Endothelial cell of umbilical vein (primary cell): ENCODE measurements around the gene TMEM204. TPM values are rescaled to one million over a fixed set of nuclear protein-coding genes. Genes with fewer than 3 reads are reported as not detected.

Experiments used
- BruUV-seq: library from RNA; stranded (reverse); fragments of 400-500 nt; replicated peaks from 2 replicates; lab custom pipeline; 2021; lab: Mats Ljungman, UMichigan
- CTCF ChIA-PET: fragments of 300-600, 350-600 bp; sonication (Branson Sonifier 250); formaldehyde crosslinking; loops from one replicate; lab custom pipeline; 2021; ENCODE audit warnings: antibody characterized with exemption, inconsistent platforms; lab: Charles Lee
- POLR2A ChIA-PET: fragments of 300-600, 350-600 bp; sonication (Branson Sonifier 250); formaldehyde crosslinking; loops from one replicate; lab custom pipeline; 2021; ENCODE audit warnings: antibody characterized with exemption, inconsistent platforms; lab: Charles Lee
- DNase-seq: peaks from one replicate; pipeline ENCODE4 v3.0.0-alpha.2; 2011; ENCODE audit warnings: low read depth, low spot score
- FAIRE-seq: peaks from 2 replicates; lab custom pipeline; 2011; peaks lifted over from hg19 to GRCh38; lab: Jason Lieb, UNC
- H2AFZ ChIP-seq: 2 replicates; pipeline ENCODE4 v1.6.0; 2012; ENCODE audit warnings: low read depth, low read length, control low read depth, inconsistent platforms
- H3K27ac ChIP-seq: 2 replicates; pipeline ENCODE4 v1.5.1; 2011; ENCODE audit warnings: low read depth, mild to moderate bottlenecking, control low read depth, low read length, moderate library complexity; ENCODE audit not compliant: insufficient read depth
- H3K27me3 ChIP-seq, 2 experiments: 2 replicates each; pipeline versions ENCODE4 v1.6.0 to v1.6.1; 2011; ENCODE audit warnings: low read length in 2 of 2, mixed read lengths in 1 of 2; ENCODE audit not compliant: control insufficient read depth in 2 of 2, insufficient read depth in 2 of 2
- H3K36me3 ChIP-seq, 2 experiments: 2 replicates in 1 of 2; 3 replicates in 1 of 2; pipeline ENCODE4 v1.5.1; 2011; ENCODE audit warnings: low read length in 2 of 2, mild to moderate bottlenecking in 1 of 2, moderate library complexity in 1 of 2; ENCODE audit not compliant: control insufficient read depth in 2 of 2, insufficient read depth in 2 of 2; ENCODE audit errors: extremely low read depth in 1 of 2
- H3K4me1 ChIP-seq: 3 replicates; pipeline ENCODE4 v1.5.1; 2011; ENCODE audit warnings: mild to moderate bottlenecking, low read length; ENCODE audit not compliant: control insufficient read depth, insufficient read depth; ENCODE audit errors: extremely low read depth
- H3K4me2 ChIP-seq: 2 replicates; pipeline ENCODE4 v1.6.1; 2011; ENCODE audit warnings: low read length, control low read depth, mixed read lengths; ENCODE audit not compliant: insufficient read depth
- H3K4me3 ChIP-seq, 3 experiments: fragments of 200-600 bp in 1 of 3; sonication (generic), shearing (Covaris generic) in 1 of 3; replicated peaks in 1 of 3; 2 replicates each; pipeline ENCODE4 v1.5.1; 2011 to 2016; ENCODE audit warnings: control low read depth in 3 of 3, low read length in 3 of 3, mild to moderate bottlenecking in 2 of 3, inconsistent platforms in 1 of 3, low read depth in 1 of 3, moderate library complexity in 1 of 3; ENCODE audit not compliant: insufficient read depth in 1 of 3
- H3K79me2 ChIP-seq: 2 replicates; pipeline ENCODE4 v1.6.0; 2012; ENCODE audit warnings: low read length, inconsistent platforms; ENCODE audit not compliant: control insufficient read depth, insufficient read depth
- H3K9ac ChIP-seq: replicated peaks from 2 replicates; pipeline ENCODE3; 2011; ENCODE audit warnings: low read length, control low read depth; ENCODE audit not compliant: insufficient read depth; ENCODE audit errors: extremely low read depth
- H3K9me1 ChIP-seq: replicated peaks from 3 replicates; pipeline ENCODE4 v1.6.0; 2011; ENCODE audit warnings: mild to moderate bottlenecking, low read length; ENCODE audit not compliant: control insufficient read depth, insufficient read depth; ENCODE audit errors: extremely low read depth
- H3K9me3 ChIP-seq: replicated peaks from 2 replicates; pipeline ENCODE4 v1.5.1; 2012; ENCODE audit warnings: low read length, inconsistent platforms; ENCODE audit not compliant: control insufficient read depth, insufficient read depth
- H4K20me1 ChIP-seq: replicated peaks from 2 replicates; pipeline ENCODE3; 2011; ENCODE audit warnings: mild to moderate bottlenecking, low read length; ENCODE audit not compliant: control insufficient read depth, insufficient read depth; ENCODE audit errors: extremely low read depth
- CTCF ChIP-seq, 2 donors: IDR thresholded peaks; 1 replicate in 1 of 2; 2 replicates in 1 of 2; pipeline ENCODE4 v1.5.1; 2011; ENCODE audit warnings: low read length in 2 of 2, mild to moderate bottlenecking in 2 of 2, moderate library complexity in 2 of 2, control low read depth in 1 of 2, inconsistent platforms in 1 of 2, low read depth in 1 of 2; ENCODE audit not compliant: insufficient read depth in 1 of 2; ENCODE audit errors: extremely low read depth in 1 of 2
- EZH2 ChIP-seq: IDR thresholded peaks from 2 replicates; pipeline ENCODE4 v1.6.1; 2012; ENCODE audit warnings: borderline replicate concordance, low read depth, mild to moderate bottlenecking, moderate library complexity, low read length, inconsistent platforms; ENCODE audit not compliant: severe bottlenecking
- FOS ChIP-seq: IDR thresholded peaks from 2 replicates; pipeline ENCODE4 v1.6.1; 2011; ENCODE audit warnings: mild to moderate bottlenecking, low read length, moderate library complexity, borderline replicate concordance; ENCODE audit not compliant: insufficient read depth
- GATA2 ChIP-seq: IDR thresholded peaks from 2 replicates; pipeline ENCODE4 v1.7.0; 2011; ENCODE audit warnings: low read depth, mild to moderate bottlenecking, moderate library complexity, mixed read lengths, low read length; ENCODE audit not compliant: insufficient read length, insufficient read depth
- JUN ChIP-seq: IDR thresholded peaks from 2 replicates; pipeline ENCODE4 v1.6.1; 2011; ENCODE audit warnings: borderline replicate concordance, low read depth; ENCODE audit not compliant: insufficient read length, insufficient read depth
- MAX ChIP-seq: IDR thresholded peaks from 2 replicates; pipeline ENCODE4 v1.6.1; 2011; ENCODE audit not compliant: insufficient read depth, insufficient read length
- MYC ChIP-seq: IDR thresholded peaks from one replicate; pipeline ENCODE4 v1.6.1; 2011; ENCODE audit warnings: mild to moderate bottlenecking, low read depth, low read length
- POLR2A ChIP-seq: IDR thresholded peaks from 2 replicates; pipeline ENCODE4 v1.6.1; 2012; ENCODE audit warnings: low read depth, mild to moderate bottlenecking, control low read depth, low read length
- POLR2AphosphoS5 ChIP-seq: IDR thresholded peaks from 2 replicates; pipeline ENCODE4 v1.6.1; 2012; ENCODE audit warnings: low read depth, mild to moderate bottlenecking, control low read depth, low read length, moderate library complexity; ENCODE audit not compliant: insufficient read depth
- dilution Hi-C: fragments of 300-500 bp; cut with MboI; formaldehyde crosslinking; loops from one replicate; pipeline ENCODE4 v1.15.0; 2019; ENCODE audit warnings: low sequenced_read_pairs; ENCODE audit not compliant: extremely low pct_ligation_motif_present
- intact Hi-C: fragments of 100-400 bp; cut with micrococcal nuclease; formaldehyde crosslinking; loops from one replicate; pipeline ENCODE4 v1.10.0; 2022
- polyA plus RNA-seq, 4 experiments: library from polyadenylated mRNA; depleted of rRNA in 3 of 4; stranded (reverse) in 3 of 4; unstranded in 1 of 4; fragments of >200 nt; gene quantifications; 2 replicates each; pipeline versions ENCODE4 v1.2.1 to v1.2.3, GENCODE V29; 2011 to 2012; ENCODE audit warnings: missing spikeins in 1 of 4
- total RNA-seq: library from RNA; stranded (reverse); gene quantifications from 2 replicates; pipeline ENCODE4 v1.2.3, GENCODE V29; 2021

The TMEM204 gene
- total and polyA plus RNA-seq, 2 donors (not counting 3 experiments of a cell fraction or from before 2014, with no cell fraction given) = 32.5 to 50.7 TPM

DNA sequence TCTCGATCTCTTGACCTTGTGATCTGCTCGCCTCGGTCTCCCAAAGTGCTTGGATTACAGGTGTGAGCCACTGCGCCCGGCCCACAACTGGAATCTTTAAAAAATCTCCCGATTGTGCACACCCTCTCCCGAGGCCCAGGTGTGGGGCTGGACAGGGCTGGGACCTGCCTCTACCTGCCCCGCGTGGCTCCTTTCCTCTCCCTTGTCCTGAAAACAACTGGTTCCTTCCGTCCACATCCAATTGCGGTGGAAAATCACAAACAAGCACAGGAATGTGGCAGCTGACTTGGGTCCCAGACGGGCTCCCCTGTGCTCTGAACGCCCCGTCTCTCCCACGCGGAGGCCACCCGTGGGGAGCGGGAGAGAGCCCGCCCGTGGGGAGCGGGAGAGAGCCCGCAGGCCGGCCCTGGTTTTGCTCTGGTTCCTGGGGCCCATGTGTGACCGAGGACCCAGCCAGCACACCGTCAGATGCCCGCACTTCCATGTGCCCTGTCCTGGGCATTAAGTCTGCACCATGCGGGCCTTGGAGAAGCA, 3.0 kb upstream of the TMEM204 start:
- H3K27me3 ChIP-seq = no peaks in the 10 kb centered on the region
- DNase-seq (no peak), FAIRE-seq (no peak)
- ChIA-PET POLR2A (no interaction called here), CTCF (no interaction called here)
- dilution Hi-C loops (no loop called here), intact Hi-C loops (no loop called here)
- no peak overlapping the region for H3K4me3 ChIP-seq
- no peaks in the 10 kb centered on the region for H3K36me3 ChIP-seq
- H3K9me3 ChIP-seq = no peaks in the 10 kb centered on the region
- H3K9me1 ChIP-seq = no peaks in the 10 kb centered on the region
- peaks cover 46% of the 10 kb centered on the region for H3K4me1 ChIP-seq
- H3K79me2 ChIP-seq = peaks cover 17% of the 10 kb centered on the region
- no peaks in the 10 kb centered on the region for H4K20me1 ChIP-seq
- BruUV-seq = no TSS peak
- H3K27ac ChIP-seq = no peak overlapping the region
- no peak overlapping the region for H2AFZ ChIP-seq
- H3K9ac ChIP-seq = no peak overlapping the region
- TF ChIP-seq POLR2A (no peak), MAX (no peak), FOS (no peak), CTCF (IDR thresholded peaks at IDR 0.05; ENCODE audit: extremely low read depth in 1 of 2, insufficient read depth in 1 of 2, low read depth in 1 of 2, low read length in 2 of 2) (no peak), GATA2 (no peak), MYC (no peak), JUN (no peak), EZH2 (no peak), POLR2AphosphoS5 (no peak)
- no peak overlapping the region for H3K4me2 ChIP-seq
